HL-60 (cell line): ENCODE results near the gene PTGIR.
"Not testable (repeated sequence)": the region's sequence is repeated elsewhere in the genome, so short reads cannot be mapped to it uniquely, and the experiment has no call there.

ENCODE experiments used
- DNase-seq, 2 experiments: peaks; one replicate each; pipeline ENCODE4 v3.0.0-alpha.2; 2010 to 2020; ENCODE audit warnings: low read depth in 1 of 2, low spot score in 1 of 2
- H3K27ac ChIP-seq: fragments of 250-450 bp; sonication (Bioruptor Pico); replicated peaks from 2 replicates; pipeline ENCODE4 v1.5.1; 2020; ENCODE audit warnings: mild to moderate bottlenecking, moderate library complexity
- H3K27me3 ChIP-seq: fragments of 250-450 bp; sonication (Bioruptor Pico); 2 replicates; pipeline ENCODE4 v1.5.1; 2021; ENCODE audit warnings: mild to moderate bottlenecking, moderate library complexity; ENCODE audit not compliant: insufficient read depth, poor library complexity, severe bottlenecking
- H3K4me3 ChIP-seq: replicated peaks from 2 replicates; pipeline ENCODE4 v1.5.1; 2011; ENCODE audit warnings: mild to moderate bottlenecking, control low read depth, low read length; ENCODE audit not compliant: insufficient read depth
- CTCF ChIP-seq: IDR thresholded peaks from one replicate; pipeline ENCODE4 v1.5.1; 2011; ENCODE audit warnings: low read length, control low read depth, inconsistent platforms; ENCODE audit not compliant: insufficient read depth
- GABPA ChIP-seq: IDR thresholded peaks from 2 replicates; pipeline ENCODE4 v1.6.1; 2012; ENCODE audit warnings: low read depth
- POLR2AphosphoS5 ChIP-seq: IDR thresholded peaks from 2 replicates; pipeline ENCODE4 v1.6.1; 2012; ENCODE audit warnings: low read depth
- REST ChIP-seq: IDR thresholded peaks from 2 replicates; pipeline ENCODE4 v1.6.1; 2012; ENCODE audit warnings: low read depth; ENCODE audit not compliant: insufficient replicate concordance
- SPI1 ChIP-seq: IDR thresholded peaks from 2 replicates; pipeline ENCODE4 v1.6.1; 2012; ENCODE audit warnings: low read depth, mild to moderate bottlenecking, borderline replicate concordance

Gene PTGIR

DNA sequence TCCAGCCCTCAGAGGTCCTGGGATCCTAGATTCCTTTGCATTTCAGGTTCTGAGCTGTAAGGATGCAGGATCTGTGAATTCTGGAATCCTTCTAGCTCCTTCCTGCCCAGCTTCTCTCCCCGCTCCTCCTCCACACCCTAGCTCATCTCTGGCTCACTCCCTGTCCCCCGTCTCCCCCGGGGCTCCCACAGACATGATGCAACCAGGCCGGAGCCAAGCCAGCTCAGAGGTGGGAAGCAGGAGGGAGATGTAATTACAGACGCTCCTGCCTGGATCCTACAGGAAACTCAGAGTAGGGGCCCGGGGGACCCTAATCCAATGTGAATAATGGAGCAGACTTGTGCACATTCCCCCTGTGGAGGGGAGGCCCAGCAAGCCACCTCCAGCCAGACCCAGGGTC lies 6.6 kb upstream of the PTGIR start:
- no peak for TF ChIP-seq POLR2AphosphoS5
- no peak for TF ChIP-seq CTCF
- TF ChIP-seq SPI1, result no peak
- TF ChIP-seq GABPA, result no peak
- no peak for TF ChIP-seq REST
- H3K27ac ChIP-seq, result no peak overlapping the region
- no peak for DNase-seq
- peaks cover 31% of the 10 kb centered on the region for H3K27me3 ChIP-seq
- H3K4me3 ChIP-seq, result no peak overlapping the region

DNA sequence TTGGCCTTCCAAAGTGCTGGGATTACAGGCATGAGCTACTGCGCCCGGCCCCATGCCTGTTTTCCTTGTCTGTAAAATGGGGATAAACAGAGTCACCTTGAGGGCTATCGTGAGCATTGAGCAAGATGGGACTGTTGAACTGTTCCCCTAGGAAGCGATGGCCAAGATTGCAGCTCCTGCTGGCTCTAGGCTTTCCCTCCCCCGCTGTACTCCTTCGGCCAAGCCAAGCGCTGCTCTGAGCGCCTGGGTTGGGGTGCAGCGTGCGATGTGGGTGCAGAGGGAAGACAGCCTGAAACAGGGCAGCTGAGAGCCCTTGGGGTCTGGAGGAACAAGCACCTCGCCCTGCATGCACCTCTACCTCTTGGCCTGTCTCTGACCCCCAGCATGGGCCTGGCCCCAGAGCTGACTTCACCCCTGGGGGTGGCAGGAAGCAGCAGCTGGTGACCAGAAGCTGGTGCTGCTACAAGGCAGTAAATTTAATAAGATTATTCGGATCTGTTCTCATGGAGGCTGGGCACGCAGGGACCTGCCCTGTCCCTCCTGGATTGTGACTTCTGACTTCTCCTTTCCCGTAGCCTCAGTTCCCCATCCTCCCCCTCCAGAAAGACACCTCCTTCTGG lies 5.8 kb upstream of the PTGIR start:
- Histone ChIP-seq H3K27me3 (peaks cover 31% of the 10 kb centered on the region), H3K27ac (no peak overlapping the region), H3K4me3 (no peak overlapping the region)
- no peak for TF ChIP-seq SPI1
- TF ChIP-seq REST, result no peak
- no peak for TF ChIP-seq CTCF
- no peak for TF ChIP-seq POLR2AphosphoS5
- TF ChIP-seq GABPA, result no peak
- no peak for DNase-seq

GRCh38 chr19:46629546-46630025 lies 4.7 kb upstream of the PTGIR start:
- Histone ChIP-seq H3K27me3 (peaks cover 24% of the 10 kb centered on the region), H3K4me3 (no peak overlapping the region), H3K27ac (no peak overlapping the region)
- no peak for DNase-seq
- no peak for TF ChIP-seq GABPA
- no peak for TF ChIP-seq SPI1
- TF ChIP-seq REST, result no peak
- no peak for TF ChIP-seq POLR2AphosphoS5
- no peak for TF ChIP-seq CTCF

GRCh38 chr19:46628970-46629369 lies 4.1 kb upstream of the PTGIR start:
- not testable (repeated sequence) for DNase-seq, H3K4me3 ChIP-seq, H3K27ac ChIP-seq
- H3K27me3 ChIP-seq, result peaks cover 21% of the 10 kb centered on the region
